Measurements from ENCODE around the gene PIK3R2.

GRCh38 chr19:18198374-18198773 lies 45.4 kb downstream of the PIK3R2 start:
- TF ChIP-seq GATA2 (IDR thresholded peaks at IDR 0.05; ENCODE audit: low read depth, low read length) (no peak), GATA3 (IDR thresholded peaks at IDR 0.05; ENCODE audit: low read depth, low read length) (no peak)
